Subcutaneous adipose tissue (tissue), 4 donors: ENCODE measurements around the gene ZNF655. TPM values are rescaled to one million over a fixed set of nuclear protein-coding genes. Genes with fewer than 3 reads are reported as not detected.

Source experiments
- total RNA-seq, 4 donors: library from RNA; depleted of rRNA; stranded (reverse); fragments of >200 nt; gene quantifications; one replicate each; pipeline ENCODE4 v1.1.0, GENCODE V29; 2016
- TF ChIP-seq, protein P1 (sequence below): fragments of 450-650 bp; IDR thresholded peaks from one replicate; pipeline ENCODE4 v1.5.1; 2016; ENCODE audit warnings: low read depth, mild to moderate bottlenecking, control low read depth, antibody characterized with exemption, moderate library complexity

ZNF655 gene
- total RNA-seq, 4 donors from 2014 or later: 96.0 to 128 (median 108) TPM

DNA sequence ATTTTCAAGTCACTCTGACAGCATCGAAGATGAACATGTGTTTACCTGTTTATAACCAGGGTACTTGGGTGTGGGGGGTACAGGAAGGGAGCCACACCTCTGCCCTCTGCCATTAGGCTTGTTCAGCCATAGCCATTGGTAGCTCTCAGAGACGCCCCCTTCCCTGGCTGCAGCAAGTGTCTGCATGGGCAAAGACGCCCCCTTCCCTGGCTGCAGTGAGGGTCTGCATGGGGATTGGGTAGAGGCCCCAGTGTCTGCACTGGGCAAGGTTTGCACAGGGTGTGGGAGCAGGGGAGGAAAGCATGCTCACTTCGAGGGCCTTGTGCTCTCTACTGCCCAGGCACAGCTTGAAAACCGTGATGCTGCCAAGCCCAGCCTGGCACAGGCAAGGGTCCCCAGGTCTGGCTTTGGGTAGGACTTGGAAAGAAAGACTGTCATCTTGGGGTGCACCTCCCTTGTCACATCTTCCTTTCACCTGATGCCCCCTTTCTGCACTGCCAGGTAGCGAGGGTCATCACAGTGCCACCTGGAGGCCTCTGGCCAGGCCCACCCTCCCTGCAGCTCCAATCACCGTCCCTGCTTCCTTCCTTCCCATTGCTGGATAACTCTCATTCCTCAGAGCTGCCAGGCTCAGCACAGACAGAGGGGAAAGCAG, 43.3 kb downstream of the ZNF655 start:
- TF ChIP-seq, protein P1, sequence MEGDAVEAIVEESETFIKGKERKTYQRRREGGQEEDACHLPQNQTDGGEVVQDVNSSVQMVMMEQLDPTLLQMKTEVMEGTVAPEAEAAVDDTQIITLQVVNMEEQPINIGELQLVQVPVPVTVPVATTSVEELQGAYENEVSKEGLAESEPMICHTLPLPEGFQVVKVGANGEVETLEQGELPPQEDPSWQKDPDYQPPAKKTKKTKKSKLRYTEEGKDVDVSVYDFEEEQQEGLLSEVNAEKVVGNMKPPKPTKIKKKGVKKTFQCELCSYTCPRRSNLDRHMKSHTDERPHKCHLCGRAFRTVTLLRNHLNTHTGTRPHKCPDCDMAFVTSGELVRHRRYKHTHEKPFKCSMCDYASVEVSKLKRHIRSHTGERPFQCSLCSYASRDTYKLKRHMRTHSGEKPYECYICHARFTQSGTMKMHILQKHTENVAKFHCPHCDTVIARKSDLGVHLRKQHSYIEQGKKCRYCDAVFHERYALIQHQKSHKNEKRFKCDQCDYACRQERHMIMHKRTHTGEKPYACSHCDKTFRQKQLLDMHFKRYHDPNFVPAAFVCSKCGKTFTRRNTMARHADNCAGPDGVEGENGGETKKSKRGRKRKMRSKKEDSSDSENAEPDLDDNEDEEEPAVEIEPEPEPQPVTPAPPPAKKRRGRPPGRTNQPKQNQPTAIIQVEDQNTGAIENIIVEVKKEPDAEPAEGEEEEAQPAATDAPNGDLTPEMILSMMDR: no peak

DNA sequence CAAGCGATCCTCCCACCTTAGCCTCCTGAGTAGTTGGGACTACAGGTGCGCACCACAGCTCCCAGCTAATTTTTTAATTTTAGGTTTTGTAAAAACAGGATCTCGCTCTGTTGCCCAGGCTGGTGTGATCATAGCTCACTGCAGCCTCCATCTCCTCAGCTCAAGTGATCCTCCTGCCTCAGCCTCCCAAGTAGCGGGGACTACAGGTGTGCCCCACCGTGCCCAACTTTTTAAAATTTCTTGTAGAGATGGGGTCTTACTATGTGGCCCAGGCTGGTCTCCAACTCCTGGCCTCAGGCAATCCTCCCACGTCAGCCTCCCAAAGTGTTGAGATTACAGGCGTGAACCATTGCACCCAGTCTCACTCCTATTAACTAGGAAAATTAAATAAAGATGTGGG, 47.1 kb downstream of the ZNF655 start:
- TF ChIP-seq, protein P1: no peak

DNA sequence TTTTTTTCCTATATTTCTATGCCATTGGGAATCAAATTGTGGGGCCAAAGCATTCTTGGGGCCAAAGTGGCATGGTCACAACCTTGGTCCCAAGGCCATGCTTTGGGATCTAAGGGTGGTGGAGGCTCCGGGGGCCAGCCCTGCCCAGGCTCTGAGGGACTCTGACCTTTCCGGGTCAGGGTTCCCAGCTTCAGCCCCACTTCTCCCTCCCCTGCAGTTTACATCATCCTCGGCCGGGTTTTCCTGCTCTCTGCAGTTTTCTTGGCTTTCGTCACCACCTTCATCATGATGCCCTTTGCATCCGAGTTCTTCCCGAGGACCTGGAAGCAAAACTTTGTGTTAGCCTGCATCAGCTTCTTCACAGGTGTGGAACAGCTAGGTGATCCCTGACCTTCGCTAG, 48.1 kb downstream of the ZNF655 start:
- TF ChIP-seq, protein P1: no peak

DNA sequence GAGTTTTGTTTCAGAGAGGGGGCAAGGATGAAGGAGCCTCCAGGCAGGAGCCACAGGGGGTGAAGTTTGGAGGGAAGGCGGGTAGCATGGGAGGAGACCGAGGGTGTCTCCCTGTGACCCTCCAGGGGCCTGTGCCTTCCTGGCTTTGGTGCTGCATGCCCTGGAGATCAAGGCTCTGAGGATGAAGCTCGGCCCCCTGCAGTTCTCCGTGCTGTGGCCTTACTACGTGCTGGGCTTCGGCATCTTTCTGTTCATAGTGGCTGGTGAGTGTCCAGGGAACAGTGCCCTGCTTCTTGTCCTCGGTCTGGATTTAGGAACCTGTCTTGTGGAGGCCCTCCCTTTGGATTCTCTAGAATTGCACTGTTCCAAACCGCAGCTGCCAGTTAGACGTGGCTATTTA, 49.1 kb downstream of the ZNF655 start:
- TF ChIP-seq, protein P1: no peak

DNA sequence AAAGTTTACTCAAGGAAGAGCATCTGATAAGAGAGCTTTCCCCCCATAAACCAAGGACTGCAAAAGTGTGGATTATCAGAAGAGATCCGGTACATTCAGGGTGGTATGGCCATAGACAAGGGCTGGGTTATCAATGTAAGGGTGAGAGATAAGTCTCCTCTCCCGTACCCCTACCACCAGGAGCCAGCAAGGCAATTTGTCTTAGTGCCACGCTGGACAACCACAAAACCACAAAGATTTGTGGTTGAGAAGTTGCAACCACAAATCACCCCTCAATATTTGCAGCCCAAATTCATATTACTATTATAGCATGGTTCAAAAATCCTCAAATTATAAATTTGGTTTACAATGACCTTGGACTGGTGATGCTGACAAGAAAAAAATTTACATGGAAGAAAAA, 56.1 kb downstream of the ZNF655 start:
- TF ChIP-seq, protein P1: no peak

DNA sequence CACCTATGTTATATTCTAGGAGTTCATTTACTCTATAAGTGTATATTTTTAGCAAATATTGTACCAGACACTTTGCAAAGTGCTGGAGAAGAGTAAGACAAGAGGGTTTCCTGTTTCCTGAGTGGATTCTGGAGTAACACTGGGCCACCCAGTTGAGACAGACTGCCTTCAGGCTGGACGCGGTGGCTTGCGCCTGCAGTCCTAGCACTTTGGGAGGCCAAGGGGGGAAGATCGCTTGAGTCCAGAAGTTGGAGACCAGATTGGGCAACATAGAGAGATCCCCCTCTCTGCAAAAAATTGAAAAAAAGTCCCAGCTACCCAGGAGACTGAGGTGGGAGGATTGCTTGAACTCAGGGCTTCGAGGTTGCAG, 57.5 kb downstream of the ZNF655 start:
- TF ChIP-seq, protein P1: no peak

DNA sequence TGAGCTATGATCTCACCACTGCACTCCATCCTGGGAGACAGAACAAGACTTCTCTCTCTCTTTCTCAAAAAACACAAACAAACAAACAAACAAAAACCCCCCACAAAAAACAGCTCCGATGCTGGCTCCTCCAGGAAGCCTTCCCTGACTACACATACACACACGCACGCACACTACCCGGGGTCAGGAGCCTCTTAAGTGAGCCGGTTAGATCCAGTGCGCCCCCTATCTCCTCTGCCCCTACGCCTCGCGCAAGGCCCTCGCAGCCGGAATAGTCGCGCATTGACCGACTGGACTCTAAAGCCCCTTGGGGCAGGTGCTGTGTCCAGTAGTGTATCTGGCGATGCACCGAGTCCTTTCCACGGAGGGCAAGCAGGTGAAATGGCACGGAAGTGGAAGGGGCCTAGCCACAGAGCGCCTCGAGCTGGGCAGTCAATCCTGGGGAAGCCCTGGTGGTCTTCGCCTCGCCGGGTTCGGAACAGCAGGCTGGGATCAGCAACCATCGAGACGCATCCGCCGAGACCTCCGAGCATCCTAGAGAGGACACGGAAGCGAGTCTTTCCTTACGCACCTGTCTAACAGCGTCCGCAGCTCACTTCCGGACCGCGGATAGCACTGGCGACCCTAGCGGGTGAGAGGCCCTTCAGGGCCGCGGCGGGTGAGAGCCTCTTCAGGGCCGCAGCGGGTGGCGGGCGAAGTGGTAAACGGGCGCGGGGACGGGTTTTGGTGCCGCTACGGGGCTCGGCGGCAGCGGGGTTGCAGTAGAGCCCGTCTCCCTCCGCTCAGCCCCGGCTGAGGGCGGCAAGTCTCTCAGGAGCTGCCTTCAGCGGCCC, 58.1 kb downstream of the ZNF655 start, which contains the start of gene ZSCAN25:
TSS of gene ZSCAN25 (plus strand) at position 588 of the 833 bp plus-strand sequence. CDS start 2,661 bp downstream, outside the sequence.
- TF ChIP-seq, protein P1: no peak
